Suprapubic skin (tissue), 4 donors: Measurements from ENCODE around the gene RAD9A. TPM values are rescaled to one million over a fixed set of nuclear protein-coding genes. Genes with fewer than 3 reads are reported as not detected.

Experiments
- DNase-seq, 2 donors: peaks; one replicate each; pipeline ENCODE4 v3.0.0-alpha.2; 2019; ENCODE audit warnings: low spot score in 2 of 2
- H3K27ac ChIP-seq: fragments of 200-600 bp; sonication (generic); one replicate; pipeline ENCODE4 v1.5.1; 2019
- H3K27me3 ChIP-seq: fragments of 200-600 bp; sonication (generic); one replicate; pipeline ENCODE4 v1.5.1; 2019
- H3K36me3 ChIP-seq: fragments of 200-600 bp; sonication (generic); one replicate; pipeline ENCODE4 v1.5.1; 2019
- H3K4me1 ChIP-seq: fragments of 200-600 bp; sonication (generic); one replicate; pipeline ENCODE4 v1.5.1; 2019
- H3K4me3 ChIP-seq: fragments of 200-600 bp; sonication (generic); one replicate; pipeline ENCODE4 v1.5.1; 2019; ENCODE audit warnings: mild to moderate bottlenecking
- H3K9me3 ChIP-seq: fragments of 200-600 bp; sonication (generic); one replicate; pipeline ENCODE4 v1.5.1; 2019
- CTCF ChIP-seq, 2 donors: fragments of 200-600 bp in 1 of 2; fragments of 450-650 bp in 1 of 2; sonication (generic) in 1 of 2; IDR thresholded peaks; one replicate each; pipeline ENCODE4 v1.5.1; 2016 to 2019; ENCODE audit warnings: antibody characterized with exemption in 2 of 2, mild to moderate bottlenecking in 1 of 2, moderate library complexity in 1 of 2
- EP300 ChIP-seq: sonication (generic); formaldehyde crosslinking; IDR thresholded peaks from one replicate; pipeline ENCODE4 v1.6.1; 2017; ENCODE audit warnings: antibody characterized with exemption
- POLR2A ChIP-seq, 2 donors: fragments of 450-650 bp; IDR thresholded peaks; one replicate each; pipeline ENCODE4 v1.6.1; 2017; ENCODE audit warnings: antibody characterized with exemption in 2 of 2, mild to moderate bottlenecking in 2 of 2, moderate library complexity in 2 of 2
- POLR2AphosphoS5 ChIP-seq, 3 donors: sonication (generic); formaldehyde crosslinking; IDR thresholded peaks; one replicate each; pipeline ENCODE4 v1.6.1; 2017; ENCODE audit warnings: antibody characterized with exemption in 3 of 3
- WGBS: methylation state at CpG from one replicate; pipeline ENCODE4 v1.1.5; 2018; 5-methylcytosine and 5-hydroxymethylcytosine counted together
- total RNA-seq, 4 donors: library from RNA; depleted of rRNA; stranded (reverse); fragments of >200 nt; gene quantifications; one replicate each; pipeline ENCODE4 v1.1.0, GENCODE V29; 2016

The RAD9A gene
- total RNA-seq, 4 donors from 2014 or later: 24.1 to 86.9 (median 28.5) TPM

DNA sequence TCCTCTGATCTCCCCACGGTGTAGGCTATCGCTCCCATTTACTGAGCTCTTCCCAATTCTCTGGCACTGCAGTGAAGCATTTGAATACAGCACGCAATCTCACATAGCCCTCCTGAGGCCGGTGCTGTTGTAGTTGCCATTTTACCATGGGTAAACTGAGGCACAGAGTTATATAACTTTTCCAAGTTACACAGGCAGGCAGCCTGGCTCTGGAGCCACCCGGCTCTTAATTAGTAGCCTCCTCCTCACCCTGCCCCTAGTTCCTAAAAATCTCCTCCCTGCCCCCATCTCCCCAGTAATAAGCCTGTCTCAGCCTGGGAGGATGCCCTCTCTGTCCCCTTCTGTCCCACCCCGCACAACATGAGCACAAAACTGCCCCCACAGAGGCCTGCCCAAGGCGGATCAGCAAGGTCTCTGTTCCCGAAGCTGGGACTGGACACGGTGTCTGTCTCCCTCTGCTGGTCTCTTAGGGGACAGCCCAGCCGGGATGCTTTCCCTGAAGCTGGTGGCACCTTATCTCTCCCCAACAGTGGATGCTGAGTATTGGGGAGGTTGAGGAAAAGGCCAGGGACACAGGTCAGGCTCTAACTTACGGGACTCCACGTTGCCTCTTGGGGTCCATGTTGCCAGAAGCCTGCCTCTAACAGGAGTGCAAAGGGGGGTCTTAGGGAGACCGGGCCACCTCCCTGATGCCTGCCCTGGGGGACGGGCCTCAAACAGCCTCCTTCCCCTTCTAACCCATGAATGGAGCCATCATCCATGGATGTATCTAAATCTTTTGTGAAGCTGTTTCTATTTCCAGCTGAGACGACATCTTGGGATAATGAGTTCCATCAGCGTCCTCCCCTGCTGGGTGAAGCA lies 9.3 kb upstream of the RAD9A start:
- H3K36me3 ChIP-seq: no peaks in the 10 kb centered on the region
- peaks cover 39% of the 10 kb centered on the region for H3K4me1 ChIP-seq
- H3K27ac ChIP-seq: no peak overlapping the region
- no peaks in the 10 kb centered on the region for H3K27me3 ChIP-seq
- WGBS: 46% methylated on average over 14 of the region's 16 CpGs
- DNase-seq: peak; percentile 90 to 92
- H3K4me3 ChIP-seq: no peak overlapping the region
- TF ChIP-seq POLR2A (IDR thresholded peaks at IDR 0.05) (no peak), CTCF (IDR thresholded peaks at IDR 0.05) (peak; percentile 90 to 96)
- H3K9me3 ChIP-seq: no peaks in the 10 kb centered on the region

DNA sequence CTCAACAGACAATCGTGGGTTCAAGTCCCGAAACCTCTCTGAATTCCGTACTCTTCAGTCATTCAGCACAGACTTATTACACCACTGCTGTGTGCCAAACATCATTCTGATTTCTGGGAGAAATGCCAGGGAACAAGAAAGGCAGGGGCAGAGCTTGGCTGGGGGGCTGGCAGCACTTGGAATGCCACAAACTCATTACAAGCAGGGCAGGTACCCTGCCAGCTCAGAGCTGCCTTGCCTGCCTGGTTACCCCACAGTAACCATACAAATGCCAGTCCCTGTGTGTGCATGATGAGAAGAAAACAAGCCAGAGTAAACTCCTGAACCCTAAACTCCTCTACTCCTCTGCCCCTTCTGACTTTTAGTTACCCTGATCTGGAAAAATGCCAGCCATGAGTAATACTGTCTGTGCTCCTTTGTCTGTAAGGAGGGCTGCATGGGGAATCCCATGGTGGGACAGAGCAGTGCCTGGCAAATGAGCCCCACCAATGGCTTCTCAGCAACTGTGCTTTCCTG lies 6.9 kb upstream of the RAD9A start:
- no peak overlapping the region for H3K4me3 ChIP-seq
- no peaks in the 10 kb centered on the region for H3K9me3 ChIP-seq
- TF ChIP-seq POLR2AphosphoS5 (IDR thresholded peaks at IDR 0.05): no peak
- no peak for TF ChIP-seq POLR2A (IDR thresholded peaks at IDR 0.05)
- no peak for TF ChIP-seq CTCF (IDR thresholded peaks at IDR 0.05)
- TF ChIP-seq EP300: no peak
- DNase-seq: no peak
- H3K36me3 ChIP-seq: no peaks in the 10 kb centered on the region
- H3K4me1 ChIP-seq: peaks cover 21% of the 10 kb centered on the region
- 72% methylated on average over 3 of the region's 3 CpGs for WGBS
- no peak overlapping the region for H3K27ac ChIP-seq
- no peaks in the 10 kb centered on the region for H3K27me3 ChIP-seq

DNA sequence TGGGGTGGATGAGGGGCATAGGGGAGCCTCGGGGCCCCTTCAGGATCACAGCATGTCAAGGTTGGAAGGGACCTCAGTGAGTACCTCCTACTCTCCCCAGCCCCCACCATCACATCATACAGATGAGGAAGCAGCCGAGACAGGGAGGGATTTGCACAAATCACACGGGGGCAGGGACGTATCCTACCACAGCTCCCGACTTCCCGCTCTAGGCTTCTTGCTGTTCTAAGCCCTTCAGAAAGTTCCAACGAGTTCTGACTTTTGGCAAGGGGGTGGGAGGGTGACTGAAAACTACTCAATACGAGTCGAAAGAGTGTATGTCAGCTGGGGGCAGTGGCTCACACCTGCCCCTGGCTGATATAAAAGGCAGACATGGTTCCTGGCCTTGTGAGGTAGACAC lies 4.7 kb upstream of the RAD9A start:
- DNase-seq: no peak
- Histone ChIP-seq H3K4me1 (peaks cover 25% of the 10 kb centered on the region), H3K9me3 (no peaks in the 10 kb centered on the region), H3K27ac (no peak overlapping the region), H3K27me3 (no peaks in the 10 kb centered on the region), H3K36me3 (no peaks in the 10 kb centered on the region), H3K4me3 (no peak overlapping the region)
- 56% methylated on average over 9 of the region's 9 CpGs for WGBS
- TF ChIP-seq CTCF (IDR thresholded peaks at IDR 0.05): no peak
- no peak for TF ChIP-seq POLR2A (IDR thresholded peaks at IDR 0.05)
- TF ChIP-seq EP300: no peak
- no peak for TF ChIP-seq POLR2AphosphoS5 (IDR thresholded peaks at IDR 0.05)

GRCh38 chr11:67387518-67387917 lies 4.3 kb upstream of the RAD9A start:
- Histone ChIP-seq H3K36me3 (no peaks in the 10 kb centered on the region), H3K4me3 (no peak overlapping the region), H3K27ac (no peak overlapping the region), H3K9me3 (no peaks in the 10 kb centered on the region), H3K4me1 (peaks cover 29% of the 10 kb centered on the region), H3K27me3 (no peaks in the 10 kb centered on the region)
- 59% methylated on average over 6 of the region's 6 CpGs for WGBS
- DNase-seq: no peak
- TF ChIP-seq EP300: no peak
- TF ChIP-seq POLR2A (IDR thresholded peaks at IDR 0.05): no peak
- no peak for TF ChIP-seq CTCF (IDR thresholded peaks at IDR 0.05)
- TF ChIP-seq POLR2AphosphoS5 (IDR thresholded peaks at IDR 0.05): no peak

DNA sequence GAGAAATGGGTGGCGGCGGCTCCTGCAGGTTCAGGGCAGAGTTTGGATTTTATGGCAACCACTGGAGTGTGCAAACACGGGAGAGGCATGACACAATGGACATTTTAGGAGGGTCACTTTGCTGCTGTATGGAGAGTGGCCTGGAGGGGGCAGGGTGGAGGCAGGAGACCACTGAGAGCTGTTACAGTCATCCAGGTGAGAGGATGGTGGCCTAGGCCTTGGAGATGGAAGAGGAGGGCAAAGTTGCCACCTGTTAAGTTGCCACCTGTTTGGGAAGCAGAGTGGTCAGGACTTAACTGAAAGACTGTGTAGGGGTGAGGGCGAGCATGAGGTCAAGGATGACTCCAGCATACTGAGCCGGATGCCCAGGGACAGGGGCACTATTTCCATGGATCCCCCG lies 2.3 kb upstream of the RAD9A start:
- H3K4me3 ChIP-seq: no peak overlapping the region
- TF ChIP-seq POLR2A (IDR thresholded peaks at IDR 0.05) (no peak), EP300 (no peak), POLR2AphosphoS5 (IDR thresholded peaks at IDR 0.05) (no peak), CTCF (IDR thresholded peaks at IDR 0.05) (peak in 1 of 2 donors; percentile 40)
- H3K4me1 ChIP-seq: peaks cover 34% of the 10 kb centered on the region
- no peak overlapping the region for H3K27ac ChIP-seq
- H3K27me3 ChIP-seq: no peaks in the 10 kb centered on the region
- whole genome bisulfite sequencing: 79% methylated on average over 6 of the region's 6 CpGs
- no peaks in the 10 kb centered on the region for H3K9me3 ChIP-seq
- DNase-seq: no peak
- H3K36me3 ChIP-seq: peaks cover 6% of the 10 kb centered on the region
